IMR-90 (cell line): ENCODE data around the gene SYNRG. TPM values are rescaled to one million over a fixed set of nuclear protein-coding genes. Genes with fewer than 3 reads are reported as not detected.

Source experiments
- ATAC-seq: fragments of 200-7000 bp; cut with Tn5 transposase; 2 replicates; pipeline ENCODE4 v1.9.1; 2020; ENCODE audit warnings: low read depth, mild to moderate bottlenecking, moderate library complexity
- BruUV-seq: library from RNA; stranded (reverse); fragments of 400-500 nt; replicated peaks from 2 replicates; lab custom pipeline; 2021; lab: Mats Ljungman, UMichigan
- CTCF ChIA-PET: fragments of 300-600 bp; formaldehyde crosslinking; extraction: SDS; loops from one replicate; lab custom pipeline; 2021; ENCODE audit warnings: antibody characterized with exemption; lab: Yijun Ruan, JAX
- POLR2A ChIA-PET: fragments of 300-600 bp; sonication (Branson Sonifier 250); formaldehyde crosslinking; loops from one replicate; lab custom pipeline; 2022; ENCODE audit warnings: antibody characterized with exemption; ENCODE audit not compliant: unreplicated experiment; lab: Charles Lee
- DNase-seq: peaks from one replicate; pipeline ENCODE4 v3.0.0; 2013
- H2AFZ ChIP-seq: replicated peaks from 2 replicates; pipeline ENCODE3; 2013; ENCODE audit warnings: low read length, mild to moderate bottlenecking; ENCODE audit not compliant: poor library complexity
- H2AK5ac ChIP-seq: 2 replicates; pipeline ENCODE4 v1.6.1; 2013; ENCODE audit warnings: low read depth, low read length, inconsistent platforms
- H2AK9ac ChIP-seq: replicated peaks from 2 replicates; pipeline ENCODE3; 2013; ENCODE audit warnings: mild to moderate bottlenecking, low read depth, low read length, moderate library complexity; ENCODE audit not compliant: poor library complexity
- H2BK120ac ChIP-seq: 2 replicates; pipeline ENCODE4 v1.6.1; 2013; ENCODE audit warnings: low read depth, low read length, inconsistent platforms
- H2BK15ac ChIP-seq: 3 replicates; pipeline ENCODE4 v1.6.1; 2013; ENCODE audit warnings: low read depth, low read length, inconsistent platforms
- H2BK20ac ChIP-seq: 2 replicates; pipeline ENCODE4 v1.6.1; 2013; ENCODE audit warnings: low read depth, mild to moderate bottlenecking, inconsistent platforms, low read length, moderate library complexity
- H2BK5ac ChIP-seq: 2 replicates; pipeline ENCODE4 v1.6.1; 2013; ENCODE audit warnings: mild to moderate bottlenecking, low read depth, low read length, inconsistent platforms; ENCODE audit not compliant: poor library complexity, severe bottlenecking
- H3K14ac ChIP-seq: replicated peaks from 2 replicates; pipeline ENCODE4 v1.6.1; 2013; ENCODE audit warnings: low read depth, low read length, inconsistent platforms
- H3K18ac ChIP-seq: 2 replicates; pipeline ENCODE4 v1.6.1; 2013; ENCODE audit warnings: low read depth, low read length, control low read depth
- H3K23ac ChIP-seq: 2 replicates; pipeline ENCODE4 v1.6.1; 2013; ENCODE audit warnings: low read depth, low read length, inconsistent platforms
- H3K27ac ChIP-seq: 2 replicates; pipeline ENCODE4 v1.5.1; 2013; ENCODE audit warnings: mild to moderate bottlenecking, control low read depth, low read length; ENCODE audit not compliant: insufficient read depth
- H3K27me3 ChIP-seq: 2 replicates; pipeline ENCODE4 v1.6.1; 2013; ENCODE audit warnings: low read length; ENCODE audit not compliant: control insufficient read depth, insufficient read depth
- H3K36me3 ChIP-seq: 2 replicates; pipeline ENCODE4 v1.6.1; 2013; ENCODE audit warnings: low read length, mixed read lengths; ENCODE audit not compliant: control insufficient read depth, insufficient read depth
- H3K4ac ChIP-seq: 2 replicates; pipeline ENCODE4 v1.6.1; 2013; ENCODE audit warnings: low read depth, low read length, inconsistent platforms
- H3K4me1 ChIP-seq: 2 replicates; pipeline ENCODE4 v1.6.1; 2013; ENCODE audit warnings: low read length, mixed read lengths; ENCODE audit not compliant: control insufficient read depth, insufficient read depth
- H3K4me2 ChIP-seq: 2 replicates; pipeline ENCODE4 v1.6.1; 2013; ENCODE audit warnings: low read depth, mild to moderate bottlenecking, control low read depth, low read length, moderate library complexity
- H3K4me3 ChIP-seq: 2 replicates; pipeline ENCODE4 v1.5.1; 2013; ENCODE audit warnings: low read depth, mild to moderate bottlenecking, control low read depth, low read length, moderate library complexity; ENCODE audit not compliant: insufficient read depth
- H3K56ac ChIP-seq: 2 replicates; pipeline ENCODE4 v1.6.1; 2013; ENCODE audit warnings: low read length, inconsistent platforms; ENCODE audit not compliant: insufficient read depth; ENCODE audit errors: extremely low read depth
- H3K79me1 ChIP-seq, 2 experiments: 2 replicates each; pipeline ENCODE4 v1.6.1; 2013; ENCODE audit warnings: low read length in 2 of 2, inconsistent platforms in 1 of 2, low read depth in 1 of 2
- H3K9ac ChIP-seq: 2 replicates; pipeline ENCODE4 v1.6.1; 2013; ENCODE audit warnings: low read depth, low read length, control low read depth
- H3K9me1 ChIP-seq: 2 replicates; pipeline ENCODE4 v1.6.1; 2013; ENCODE audit warnings: low read length, inconsistent platforms; ENCODE audit not compliant: insufficient read depth
- H3K9me3 ChIP-seq: 2 replicates; pipeline ENCODE4 v1.6.1; 2013; ENCODE audit warnings: low read length; ENCODE audit not compliant: control insufficient read depth, insufficient read depth
- H4K20me1 ChIP-seq: 2 replicates; pipeline ENCODE4 v1.6.1; 2013; ENCODE audit warnings: low read length, inconsistent platforms; ENCODE audit not compliant: insufficient read depth
- H4K5ac ChIP-seq: 2 replicates; pipeline ENCODE4 v1.6.1; 2013; ENCODE audit warnings: mild to moderate bottlenecking, low read depth, low read length, control low read depth
- H4K8ac ChIP-seq, 2 experiments: 2 replicates each; pipeline ENCODE4 v1.6.1; 2013; ENCODE audit warnings: low read depth in 2 of 2, low read length in 2 of 2, control low read depth in 1 of 2, inconsistent platforms in 1 of 2
- H4K91ac ChIP-seq: 2 replicates; pipeline ENCODE4 v1.6.1; 2013; ENCODE audit warnings: low read depth, low read length, inconsistent platforms; ENCODE audit not compliant: insufficient read depth
- CEBPB ChIP-seq: IDR thresholded peaks from 2 replicates; pipeline ENCODE4 v1.6.1; 2012; ENCODE audit warnings: low read depth, low read length, improper control_type of control experiment
- RAD21 ChIP-seq: IDR thresholded peaks from 2 replicates; pipeline ENCODE4 v1.6.1; 2012; ENCODE audit warnings: low read length, improper control_type of control experiment
- WGBS, 2 experiments: methylation state at CpG; one replicate each; pipeline versions ENCODE4 v1.1.5 to v1.1.7; 2013; ENCODE audit warnings: missing lambda C conversion rate in 2 of 2; ENCODE audit not compliant: insufficient read length in 1 of 2; ENCODE audit errors: extremely low coverage in 2 of 2; 5-methylcytosine and 5-hydroxymethylcytosine counted together
- dilution Hi-C: fragments of 300-500 bp; cut with HindIII; formaldehyde crosslinking; loops from one replicate; pipeline ENCODE4 v1.14.3; 2018; ENCODE audit warnings: low sequenced_read_pairs; ENCODE audit not compliant: unreplicated experiment
- in situ Hi-C: fragments of 300-500 bp; cut with MboI; formaldehyde crosslinking; loops from 3 replicates; pipeline ENCODE4 v1.14.3; 2019; ENCODE audit warnings: low sequenced_read_pairs, inconsistent platforms, mixed read lengths
- intact Hi-C: fragments of 100-400 bp; cut with micrococcal nuclease; formaldehyde crosslinking; loops from 2 replicates; pipeline ENCODE4 v1.10.0; 2022
- polyA plus RNA-seq, 3 experiments: library from polyadenylated mRNA; depleted of rRNA; stranded (reverse); fragments of >200 nt; gene quantifications; 2 replicates each; pipeline ENCODE4 v1.2.3, GENCODE V29; 2012; ENCODE audit warnings: low replicate concordance in 1 of 3
- total RNA-seq: library from RNA; depleted of rRNA; stranded (reverse); fragments of >200 nt; gene quantifications from 2 replicates; pipeline ENCODE4 v1.2.3, GENCODE V29; 2012

The SYNRG gene
- total and polyA plus RNA-seq, 2 of the 4 experiments (the other 2 are of a cell fraction) = 11.7 to 15.2 TPM

DNA sequence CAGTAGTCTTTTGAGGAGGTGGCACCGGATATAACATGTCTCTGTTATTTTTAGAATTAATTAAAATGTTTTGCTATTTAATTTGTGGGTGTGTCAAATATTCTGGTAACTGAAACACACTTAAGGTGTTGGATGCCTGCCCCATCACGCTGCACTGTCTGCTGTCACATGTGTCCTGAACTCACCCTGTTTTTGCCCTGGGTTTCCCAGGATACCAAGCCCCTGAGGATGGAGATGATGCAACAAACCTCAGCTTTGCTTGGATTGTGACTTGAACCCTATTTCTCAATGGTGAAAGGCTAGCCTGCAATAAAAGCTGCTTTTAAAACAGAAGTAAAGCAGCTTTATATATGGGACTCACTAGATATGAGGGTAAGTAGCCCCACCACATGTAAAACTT lies 131.0 kb downstream of the SYNRG start:
- H3K4me2 ChIP-seq = no peak overlapping the region
- H3K79me1 ChIP-seq = peaks cover 0 to 20% of the 10 kb centered on the region in 2 experiments; a peak in 3 of 4 replicates
- no peak overlapping the region for H3K27ac ChIP-seq
- H4K91ac ChIP-seq = 0 out of 2 replicates have a peak overlapping the region, but pooled peaks have one; percentile 3
- no peak overlapping the region for H2AK9ac ChIP-seq
- no TSS peak for BruUV-seq
- H3K4ac ChIP-seq = peak overlapping the region; percentile 34; the same call in 1 of the 2 replicates
- peaks cover 16% of the 10 kb centered on the region for H3K36me3 ChIP-seq
- H2BK20ac ChIP-seq = no peak overlapping the region
- in situ Hi-C loops (no loop called here), dilution Hi-C loops (no loop called here), intact Hi-C loops (no loop called here)
- POLR2A ChIA-PET = no interaction called here
- TF ChIP-seq CEBPB = peak; percentile 90
- TF ChIP-seq RAD21 = no peak
- H4K5ac ChIP-seq = no peak overlapping the region
- no peak overlapping the region for H3K4me3 ChIP-seq
- H3K14ac ChIP-seq = peak overlapping the region; percentile 8; the same call in 1 of the 2 replicates
- no peak overlapping the region for H2AFZ ChIP-seq
- H3K23ac ChIP-seq = no peak overlapping the region
- H3K27me3 ChIP-seq = no peaks in the 10 kb centered on the region
- H3K9me3 ChIP-seq = no peaks in the 10 kb centered on the region
- peak; percentile 58 for DNase-seq
- no peak overlapping the region for H2BK5ac ChIP-seq
- H4K20me1 ChIP-seq = no peaks in the 10 kb centered on the region
- no peak overlapping the region for H2BK120ac ChIP-seq
- peaks cover 8% of the 10 kb centered on the region for H3K9me1 ChIP-seq
- H4K8ac ChIP-seq = peak overlapping the region in 1 of 2 experiments; percentile 66; a peak in 1 of 4 replicates
- H3K56ac ChIP-seq = no peak overlapping the region
- no peak for ATAC-seq
- WGBS, 2 experiments = 80% methylated on average over 1 of the region's 2 CpGs; no CpG with 5 or more reads in 1 of the 2 experiments
- no peak overlapping the region; the same call in 1 of the 2 replicates for H2AK5ac ChIP-seq
- H3K9ac ChIP-seq = no peak overlapping the region
- H2BK15ac ChIP-seq = no peak overlapping the region
- CTCF ChIA-PET = no interaction called here
- no peak overlapping the region for H3K18ac ChIP-seq
- peaks cover 9% of the 10 kb centered on the region for H3K4me1 ChIP-seq
